Thyroid gland (tissue), 4 donors: ENCODE measurements around the gene UNC80. TPM values are rescaled to one million over a fixed set of nuclear protein-coding genes. Genes with fewer than 3 reads are reported as not detected.

Experiments used
- DNase-seq, 2 donors: peaks; one replicate each; pipeline ENCODE4 v3.0.0-alpha.2; 2019
- H3K27ac ChIP-seq, 3 donors: fragments of 200-600 bp; sonication (generic); 1 replicate in 2 of 3; 2 replicates in 1 of 3; pipeline ENCODE4 v1.5.1; 2016 to 2019; ENCODE audit warnings: mild to moderate bottlenecking in 1 of 3, moderate library complexity in 1 of 3
- H3K27me3 ChIP-seq: fragments of 200-600 bp; sonication (generic); one replicate; pipeline ENCODE4 v1.5.1; 2019
- H3K36me3 ChIP-seq, 2 donors: fragments of 200-600 bp; sonication (generic); one replicate each; pipeline ENCODE4 v1.5.1; 2016 to 2019
- H3K4me1 ChIP-seq, 2 donors: fragments of 200-600 bp; sonication (generic); one replicate each; pipeline ENCODE4 v1.5.1; 2017 to 2019
- H3K4me3 ChIP-seq, 3 donors: fragments of 200-600 bp; sonication (generic); replicated peaks in 1 of 3; 1 replicate in 2 of 3; 2 replicates in 1 of 3; pipeline ENCODE4 v1.5.1; 2016; ENCODE audit warnings: mild to moderate bottlenecking in 1 of 3
- H3K9me3 ChIP-seq: fragments of 200-600 bp; sonication (generic); one replicate; pipeline ENCODE4 v1.5.1; 2017
- CTCF ChIP-seq, 6 experiments: fragments of 200-600 bp in 3 of 6; fragments of 450-650 bp in 3 of 6; sonication (generic) in 3 of 6; IDR thresholded peaks; one replicate each; pipeline ENCODE4 v1.5.1; 2016 to 2019; ENCODE audit warnings: antibody characterized with exemption in 6 of 6, mild to moderate bottlenecking in 2 of 6, inconsistent platforms in 1 of 6, moderate library complexity in 1 of 6
- POLR2A ChIP-seq, 2 donors: fragments of 450-650 bp; IDR thresholded peaks; one replicate each; pipeline ENCODE4 v1.6.1; 2017; ENCODE audit warnings: antibody characterized with exemption in 2 of 2, mild to moderate bottlenecking in 2 of 2, moderate library complexity in 1 of 2
- WGBS, 2 donors: methylation state at CpG; one replicate each; pipeline ENCODE4 v1.1.5; 2017; 5-methylcytosine and 5-hydroxymethylcytosine counted together
- intact Hi-C: fragments of 100-400 bp; cut with DNase I; formaldehyde crosslinking; loops from one replicate; pipeline ENCODE4 v1.15.1; 2023
- total RNA-seq, 4 donors: library from RNA; depleted of rRNA; stranded (reverse); fragments of >200 nt; gene quantifications; one replicate each; pipeline ENCODE4 v1.2.3, GENCODE V29; 2016

Gene UNC80
- total RNA-seq, 4 donors from 2014 or later = 0.27 to 3.8 (median 2.0) TPM

GRCh38 chr2:209805351-209805750 lies 33.7 kb downstream of the UNC80 start:
- Histone ChIP-seq H3K27me3 (no peaks in the 10 kb centered on the region), H3K9me3 (no peaks in the 10 kb centered on the region), H3K4me3 (no peak overlapping the region), H3K27ac (no peak overlapping the region), H3K36me3 (no peaks in the 10 kb centered on the region), H3K4me1 (no peaks in the 10 kb centered on the region)
- DNase-seq = no peak
- 64 to 83% methylated on average over 1 of the region's 1 CpG for WGBS, 2 donors
- TF ChIP-seq POLR2A (IDR thresholded peaks at IDR 0.05) (no peak), CTCF (IDR thresholded peaks at IDR 0.05) (no peak)
- intact Hi-C loops = no loop called here

- 60 to 61% methylated on average over 3 of the region's 3 CpGs for WGBS, 2 donors
Observed at GRCh38 chr2:209806318-209806717, 34.7 kb downstream of the UNC80 start.

GRCh38 chr2:209808521-209808920 lies 36.9 kb downstream of the UNC80 start:
- no peak for DNase-seq
- WGBS, 2 donors = 97 to 98% methylated on average over 22 to 24 of the region's 24 CpGs
- H3K36me3 ChIP-seq = no peaks in the 10 kb centered on the region
- no peak for TF ChIP-seq POLR2A (IDR thresholded peaks at IDR 0.05)
- no peak for TF ChIP-seq CTCF (IDR thresholded peaks at IDR 0.05)
- intact Hi-C loops = no loop called here
- H3K27me3 ChIP-seq = no peaks in the 10 kb centered on the region
- H3K4me1 ChIP-seq = no peaks in the 10 kb centered on the region
- no peaks in the 10 kb centered on the region for H3K9me3 ChIP-seq
- H3K4me3 ChIP-seq = no peak overlapping the region
- H3K27ac ChIP-seq = no peak overlapping the region

More at GRCh38 chr2:209806318-209806717, 34.7 kb downstream of the UNC80 start:
- no peak overlapping the region for H3K4me3 ChIP-seq
- H3K9me3 ChIP-seq = no peaks in the 10 kb centered on the region
- DNase-seq = no peak
- H3K27me3 ChIP-seq = no peaks in the 10 kb centered on the region
- no peaks in the 10 kb centered on the region for H3K4me1 ChIP-seq
- TF ChIP-seq POLR2A (IDR thresholded peaks at IDR 0.05) = no peak
- no peaks in the 10 kb centered on the region for H3K36me3 ChIP-seq
- no peak overlapping the region for H3K27ac ChIP-seq
- intact Hi-C loops = no loop called here

- no peaks in the 10 kb centered on the region for H3K4me1 ChIP-seq
- DNase-seq = no peak
- WGBS, 2 donors = 97 to 99% methylated on average over 10 to 19 of the region's 20 CpGs
- no peaks in the 10 kb centered on the region for H3K36me3 ChIP-seq
- no peaks in the 10 kb centered on the region for H3K27me3 ChIP-seq
- H3K27ac ChIP-seq = no peak overlapping the region
- no peak for TF ChIP-seq CTCF (IDR thresholded peaks at IDR 0.05)
- no peak for TF ChIP-seq POLR2A (IDR thresholded peaks at IDR 0.05)
- no peaks in the 10 kb centered on the region for H3K9me3 ChIP-seq
- H3K4me3 ChIP-seq = no peak overlapping the region
- intact Hi-C loops = no loop called here
Observed at GRCh38 chr2:209809256-209809655, 37.6 kb downstream of the UNC80 start.

- WGBS, 2 donors = 53 to 62% methylated on average over 8 of the region's 8 CpGs
- H3K4me1 ChIP-seq = no peaks in the 10 kb centered on the region
Observed at GRCh38 chr2:209817844-209818271, 46.2 kb downstream of the UNC80 start.

More at GRCh38 chr2:209817844-209818271, 46.2 kb downstream of the UNC80 start:
- Histone ChIP-seq H3K9me3 (no peaks in the 10 kb centered on the region), H3K27ac (no peak overlapping the region), H3K4me3 (no peak overlapping the region), H3K27me3 (no peaks in the 10 kb centered on the region), H3K36me3 (no peaks in the 10 kb centered on the region)
- no peak for DNase-seq
- TF ChIP-seq CTCF (IDR thresholded peaks at IDR 0.05) = no peak
- no peak for TF ChIP-seq POLR2A (IDR thresholded peaks at IDR 0.05)
- intact Hi-C loops = no loop called here
